Trophoblast cell (in vitro differentiated cells and primary cell): ENCODE data around the gene PRDX6.

ENCODE experiments used
- DNase-seq, 2 donors: peaks; one replicate each; pipeline ENCODE4 v3.0.0-alpha.2; 2016
- H2AFZ ChIP-seq: 2 replicates; pipeline ENCODE4 v1.6.1; 2013; ENCODE audit warnings: low read length, moderate library complexity, mild to moderate bottlenecking; ENCODE audit not compliant: insufficient read depth, poor library complexity
- H2AK5ac ChIP-seq: 2 replicates; pipeline ENCODE4 v1.6.1; 2013; ENCODE audit warnings: mild to moderate bottlenecking, low read length
- H2BK120ac ChIP-seq: 2 replicates; pipeline ENCODE4 v1.6.1; 2013; ENCODE audit warnings: low read length, mild to moderate bottlenecking, moderate library complexity; ENCODE audit not compliant: insufficient read depth, poor library complexity
- H2BK12ac ChIP-seq: 2 replicates; pipeline ENCODE4 v1.6.1; 2013; ENCODE audit warnings: mild to moderate bottlenecking, low read length, moderate library complexity
- H2BK5ac ChIP-seq: 2 replicates; pipeline ENCODE4 v1.6.1; 2013; ENCODE audit warnings: low read length, low read depth, moderate library complexity, mild to moderate bottlenecking; ENCODE audit not compliant: poor library complexity
- H3K14ac ChIP-seq: 2 replicates; pipeline ENCODE4 v1.6.1; 2013; ENCODE audit warnings: mild to moderate bottlenecking, low read length
- H3K18ac ChIP-seq: 2 replicates; pipeline ENCODE4 v1.6.1; 2013; ENCODE audit warnings: mild to moderate bottlenecking, low read length
- H3K23ac ChIP-seq: 2 replicates; pipeline ENCODE4 v1.6.1; 2013; ENCODE audit warnings: low read length
- H3K27ac ChIP-seq: 2 replicates; pipeline ENCODE4 v1.5.1; 2013; ENCODE audit warnings: low read depth, mild to moderate bottlenecking, inconsistent platforms, low read length, moderate library complexity
- H3K27me3 ChIP-seq: 2 replicates; pipeline ENCODE4 v1.6.1; 2013; ENCODE audit warnings: inconsistent platforms, mild to moderate bottlenecking, low read length, moderate library complexity; ENCODE audit not compliant: insufficient read depth
- H3K36me3 ChIP-seq, 2 experiments: 1 replicate in 1 of 2; 2 replicates in 1 of 2; pipeline ENCODE4 v1.6.1; 2013; ENCODE audit warnings: low read length in 2 of 2, mild to moderate bottlenecking in 2 of 2, moderate library complexity in 1 of 2; ENCODE audit not compliant: insufficient read depth in 2 of 2, control insufficient read depth in 1 of 2
- H3K4ac ChIP-seq: 2 replicates; pipeline ENCODE4 v1.6.1; 2013; ENCODE audit warnings: low read depth, mild to moderate bottlenecking, low read length, moderate library complexity
- H3K4me1 ChIP-seq, 2 experiments: 1 replicate in 1 of 2; 2 replicates in 1 of 2; pipeline ENCODE4 v1.6.1; 2013; ENCODE audit warnings: low read length in 2 of 2, mild to moderate bottlenecking in 2 of 2, moderate library complexity in 1 of 2; ENCODE audit not compliant: insufficient read depth in 2 of 2, control insufficient read depth in 1 of 2
- H3K4me2 ChIP-seq: 2 replicates; pipeline ENCODE4 v1.6.1; 2013; ENCODE audit warnings: inconsistent platforms, mild to moderate bottlenecking, low read length, moderate library complexity
- H3K4me3 ChIP-seq: 2 replicates; pipeline ENCODE4 v1.5.1; 2013; ENCODE audit warnings: mild to moderate bottlenecking, low read depth, low read length, inconsistent platforms
- H3K79me1 ChIP-seq: one replicate; pipeline ENCODE4 v1.6.1; 2013; ENCODE audit warnings: low read length
- H3K79me2 ChIP-seq: 2 replicates; pipeline ENCODE4 v1.6.1; 2013; ENCODE audit warnings: low read length, mild to moderate bottlenecking; ENCODE audit not compliant: control insufficient read depth, insufficient read depth, poor library complexity
- H3K9ac ChIP-seq: 2 replicates; pipeline ENCODE4 v1.6.1; 2013; ENCODE audit warnings: mild to moderate bottlenecking, low read length
- H3K9me3 ChIP-seq: 2 replicates; pipeline ENCODE4 v1.6.1; 2013; ENCODE audit warnings: low read depth, mild to moderate bottlenecking, control low read depth, inconsistent platforms, low read length; ENCODE audit not compliant: insufficient read depth
- H4K12ac ChIP-seq: 2 replicates; pipeline ENCODE4 v1.6.1; 2013; ENCODE audit warnings: low read depth, mild to moderate bottlenecking, low read length, moderate library complexity
- H4K8ac ChIP-seq: 2 replicates; pipeline ENCODE4 v1.6.1; 2013; ENCODE audit warnings: low read depth, mild to moderate bottlenecking, low read length, moderate library complexity
- H4K91ac ChIP-seq: one replicate; pipeline ENCODE4 v1.6.1; 2013; ENCODE audit warnings: low read depth, mild to moderate bottlenecking, low read length, moderate library complexity
- WGBS: extraction: QIAGEN DNeasy Blood & Tissue Kit; methylation state at CpG from one replicate; pipeline ENCODE4 v1.1.7; 2013; ENCODE audit warnings: missing lambda C conversion rate; ENCODE audit not compliant: insufficient read length, insufficient coverage; ENCODE audit errors: extremely low coverage; 5-methylcytosine and 5-hydroxymethylcytosine counted together

PRDX6 gene

GRCh38 chr1:173481195-173481772 lies 4.1 kb downstream of the PRDX6 start:
- H3K18ac ChIP-seq, result no peak overlapping the region
- H2AFZ ChIP-seq, result no peak overlapping the region
- H3K36me3 ChIP-seq, result peaks cover 11 to 21% of the 10 kb centered on the region in 2 experiments
- no peak overlapping the region for H2BK12ac ChIP-seq
- no peak overlapping the region for H3K4ac ChIP-seq
- H3K27ac ChIP-seq, result no peak overlapping the region
- H2BK5ac ChIP-seq, result no peak overlapping the region
- no CpG with 5 or more reads among the region's 1 CpG for WGBS
- H3K4me1 ChIP-seq, result no peaks in the 10 kb centered on the region
- H4K12ac ChIP-seq, result no peak overlapping the region
- H3K14ac ChIP-seq, result no peak overlapping the region
- H3K27me3 ChIP-seq, result no peaks in the 10 kb centered on the region
- no peak overlapping the region for H3K23ac ChIP-seq
- H3K9me3 ChIP-seq, result no peaks in the 10 kb centered on the region
- no peak overlapping the region for H2BK120ac ChIP-seq
- no peak for DNase-seq
- no peak overlapping the region for H3K9ac ChIP-seq
- H3K79me2 ChIP-seq, result peaks cover 14% of the 10 kb centered on the region
- H3K4me3 ChIP-seq, result no peak overlapping the region
- peaks cover 13% of the 10 kb centered on the region for H3K79me1 ChIP-seq
- H4K8ac ChIP-seq, result no peak overlapping the region
- H2AK5ac ChIP-seq, result no peak overlapping the region
- H3K4me2 ChIP-seq, result no peak overlapping the region
- H4K91ac ChIP-seq, result no peak overlapping the region

GRCh38 chr1:173482683-173483082 lies 5.5 kb downstream of the PRDX6 start:
- no peak overlapping the region for H4K8ac ChIP-seq
- H3K23ac ChIP-seq, result no peak overlapping the region
- H3K27me3 ChIP-seq, result no peaks in the 10 kb centered on the region
- no peak overlapping the region for H2BK12ac ChIP-seq
- no peak overlapping the region for H3K27ac ChIP-seq
- H3K9ac ChIP-seq, result no peak overlapping the region
- H3K18ac ChIP-seq, result no peak overlapping the region
- no peak overlapping the region for H3K4me3 ChIP-seq
- no peak overlapping the region for H4K12ac ChIP-seq
- H4K91ac ChIP-seq, result no peak overlapping the region
- no peak overlapping the region for H2BK120ac ChIP-seq
- no peak overlapping the region for H3K4ac ChIP-seq
- no peaks in the 10 kb centered on the region for H3K4me1 ChIP-seq
- no peak overlapping the region for H2AK5ac ChIP-seq
- peaks cover 15 to 30% of the 10 kb centered on the region in 2 experiments for H3K36me3 ChIP-seq
- H2BK5ac ChIP-seq, result no peak overlapping the region
- H2AFZ ChIP-seq, result no peak overlapping the region
- no CpG with 5 or more reads among the region's 1 CpG for WGBS
- no peak overlapping the region for H3K4me2 ChIP-seq
- DNase-seq, result no peak
- no peaks in the 10 kb centered on the region for H3K9me3 ChIP-seq
- peaks cover 4% of the 10 kb centered on the region for H3K79me1 ChIP-seq
- peaks cover 7% of the 10 kb centered on the region for H3K79me2 ChIP-seq
- H3K14ac ChIP-seq, result no peak overlapping the region

GRCh38 chr1:173484276-173484675 lies 7.1 kb downstream of the PRDX6 start:
- Histone ChIP-seq H3K79me2 (no peaks in the 10 kb centered on the region), H4K8ac (no peak overlapping the region), H2BK5ac (no peak overlapping the region), H3K36me3 (peaks cover 15 to 35% of the 10 kb centered on the region in 2 experiments), H4K91ac (no peak overlapping the region), H3K27me3 (no peaks in the 10 kb centered on the region), H3K18ac (no peak overlapping the region), H4K12ac (no peak overlapping the region), H2AK5ac (no peak overlapping the region), H3K9ac (no peak overlapping the region), H3K14ac (no peak overlapping the region), H3K9me3 (no peaks in the 10 kb centered on the region), H3K4me1 (peaks cover 0 to 2% of the 10 kb centered on the region in 2 experiments), H3K4me3 (no peak overlapping the region), H3K4ac (no peak overlapping the region), H3K79me1 (no peaks in the 10 kb centered on the region), H3K27ac (no peak overlapping the region), H2BK12ac (no peak overlapping the region), H3K4me2 (no peak overlapping the region), H2BK120ac (no peak overlapping the region), H2AFZ (no peak overlapping the region), H3K23ac (no peak overlapping the region)
- no CpG with 5 or more reads among the region's 2 CpGs for WGBS
- DNase-seq, result peak in 1 of 2 donors; percentile 34

GRCh38 chr1:173485401-173485800 lies 8.3 kb downstream of the PRDX6 start:
- no peaks in the 10 kb centered on the region for H3K9me3 ChIP-seq
- no peaks in the 10 kb centered on the region for H3K79me1 ChIP-seq
- H3K4me1 ChIP-seq, result peaks cover 0 to 2% of the 10 kb centered on the region in 2 experiments
- no peak overlapping the region for H2BK12ac ChIP-seq
- H3K27me3 ChIP-seq, result no peaks in the 10 kb centered on the region
- peaks cover 15 to 35% of the 10 kb centered on the region in 2 experiments for H3K36me3 ChIP-seq
- no peak overlapping the region for H2AK5ac ChIP-seq
- H3K9ac ChIP-seq, result no peak overlapping the region
- H4K8ac ChIP-seq, result no peak overlapping the region
- no peak overlapping the region for H3K4me2 ChIP-seq
- no peak overlapping the region for H2BK5ac ChIP-seq
- H4K91ac ChIP-seq, result no peak overlapping the region
- H2BK120ac ChIP-seq, result no peak overlapping the region
- no peak overlapping the region for H3K4ac ChIP-seq
- no peak overlapping the region for H3K18ac ChIP-seq
- no peak overlapping the region for H4K12ac ChIP-seq
- peak; percentile 52 to 92 for DNase-seq
- H3K27ac ChIP-seq, result no peak overlapping the region
- no peaks in the 10 kb centered on the region for H3K79me2 ChIP-seq
- no peak overlapping the region for H2AFZ ChIP-seq
- H3K14ac ChIP-seq, result no peak overlapping the region
- no CpG with 5 or more reads among the region's 7 CpGs for WGBS
- H3K4me3 ChIP-seq, result no peak overlapping the region
- no peak overlapping the region for H3K23ac ChIP-seq
